ENCODE data around the gene GBX1. TPM values are rescaled to one million over a fixed set of nuclear protein-coding genes. Genes with fewer than 3 reads are reported as not detected.

The GBX1 gene
- not detected for total RNA-seq
- 1.00 TPM for polyA plus RNA-seq (2013, experiment 1 of 2)
- 0.75 TPM for polyA plus RNA-seq (2013, experiment 2 of 2)
- long read RNA-seq, experiment 1, result 0 reads
- long read RNA-seq, experiment 2, partial matches to known transcripts, result 1 of 1 reads
- long read RNA-seq, experiment 2, other reads (novel, unspliced or antisense), result 0 of 1 reads
- long read RNA-seq, experiment 3, result 0 reads
- long read RNA-seq, experiment 4, result 0 reads

DNA sequence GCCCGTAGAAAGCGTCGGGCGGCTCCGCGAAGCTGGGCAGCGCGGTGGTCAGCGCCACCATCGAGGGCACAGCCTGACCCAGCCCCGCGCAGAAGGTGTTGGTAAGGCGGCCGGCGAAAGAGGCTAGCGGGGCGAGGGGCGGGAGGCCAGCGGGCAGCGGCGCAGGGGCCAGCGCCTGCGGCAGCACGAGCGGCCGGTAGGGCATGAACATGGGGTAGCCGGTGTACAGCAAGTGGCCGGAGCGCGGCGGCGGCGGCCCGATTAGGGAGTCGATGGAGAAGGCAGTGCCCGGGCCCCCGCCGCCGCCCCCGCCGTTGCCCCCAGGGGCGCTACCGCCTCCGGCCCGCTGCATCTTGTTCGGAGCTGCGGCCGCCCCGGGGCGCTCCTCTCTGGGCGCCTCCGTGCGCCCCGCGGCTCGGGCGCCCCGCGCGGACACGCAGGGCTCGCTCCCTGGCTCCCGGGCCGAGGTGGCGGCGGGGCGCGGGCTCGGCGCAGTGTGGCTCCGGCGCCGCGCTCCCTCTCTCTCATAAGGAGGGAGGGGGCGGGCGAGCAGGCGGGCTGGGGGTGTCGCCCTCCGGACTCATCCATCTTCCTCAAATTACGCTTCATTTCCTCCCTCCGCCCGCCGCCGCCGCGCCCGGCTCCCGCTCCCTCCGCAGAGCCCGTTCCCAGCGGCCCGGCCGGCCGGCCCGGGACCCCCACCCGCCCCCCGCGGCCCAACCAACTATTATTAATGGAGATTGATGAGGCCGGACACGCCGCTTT, at the start of gene GBX1:
Gene GBX1, minus strand, starts transcription at position 498 of the 765 bp plus-strand sequence. Its CDS starts 146 bp downstream, at position 352.
- peaks cover 44% of the 10 kb centered on the region for H3K27me3 Mint-ChIP-seq (ENCODE audit: insufficient read depth)
- Histone ChIP-seq H3K27me3 (ENCODE audit: control insufficient read depth, insufficient read depth, low read length, poor library complexity, severe bottlenecking) (peaks cover 85% of the 10 kb centered on the region), H3K4me1 (ENCODE audit: control insufficient read depth, insufficient read depth, low read length) (no peaks in the 10 kb centered on the region), H3K9me3 (ENCODE audit: control insufficient read depth, low read length) (no peaks in the 10 kb centered on the region), H3K9ac (ENCODE audit: extremely low read depth, low read length, poor library complexity, severe bottlenecking) (no peak within 1 kb of the TSS), H3K36me3 (ENCODE audit: control insufficient read depth, insufficient read depth, low read length) (no peaks in the 10 kb centered on the region), H3K27ac (ENCODE audit: low read depth, low read length) (no peak within 1 kb of the TSS), H3K4me3 (ENCODE audit: low read length) (peak within 1 kb of the TSS; percentile 43)
- DNase-seq, result peak; percentile 74
- peaks cover 9% of the 10 kb centered on the region for H3K4me1 Mint-ChIP-seq
- no peaks in the 10 kb centered on the region for H3K9me3 Mint-ChIP-seq
- peak; percentile 56 for TF ChIP-seq CTCF (conservative IDR thresholded peaks at IDR 0.05)
- H3K27ac Mint-ChIP-seq, result no peak within 1 kb of the TSS
- WGBS, 2 experiments (ENCODE audit: insufficient coverage in 1 of 2, insufficient read length in 1 of 2), result 0% methylated on average over 101 of the region's 101 CpGs; no CpG with 5 or more reads in 1 of the 2 experiments
- peak within 1 kb of the TSS; percentile 42 for H3K4me3 Mint-ChIP-seq
- H3K36me3 Mint-ChIP-seq (ENCODE audit: low read depth), result no peaks in the 10 kb centered on the region

- TF ChIP-seq CTCF (conservative IDR thresholded peaks at IDR 0.05), result no peak
- Mint-ChIP-seq H3K36me3 (ENCODE audit: low read depth) (peaks cover 61% of the 10 kb centered on the region), H3K27me3 (ENCODE audit: insufficient read depth) (no peaks in the 10 kb centered on the region), H3K27ac (no peak overlapping the region), H3K4me3 (no peak overlapping the region), H3K4me1 (peaks cover 8% of the 10 kb centered on the region), H3K9me3 (no peaks in the 10 kb centered on the region)
- no peak for DNase-seq
- H3K9me3 ChIP-seq (ENCODE audit: control insufficient read depth, low read length), result no peaks in the 10 kb centered on the region
- H3K27me3 ChIP-seq (ENCODE audit: control insufficient read depth, insufficient read depth, low read length, poor library complexity, severe bottlenecking), result no peaks in the 10 kb centered on the region
- no peak overlapping the region for H3K4me3 ChIP-seq (ENCODE audit: low read length)
- 88 to 92% methylated on average over 3 to 5 of the region's 5 CpGs for WGBS, 2 experiments (ENCODE audit: insufficient coverage in 1 of 2, insufficient read length in 1 of 2)
- peaks cover 63% of the 10 kb centered on the region for H3K36me3 ChIP-seq (ENCODE audit: control insufficient read depth, insufficient read depth, low read length)
- H3K9ac ChIP-seq (ENCODE audit: extremely low read depth, low read length, poor library complexity, severe bottlenecking), result no peak overlapping the region
- no peak overlapping the region for H3K27ac ChIP-seq (ENCODE audit: low read depth, low read length)
- H3K4me1 ChIP-seq (ENCODE audit: control insufficient read depth, insufficient read depth, low read length), result no peaks in the 10 kb centered on the region
Observed at GRCh38 chr7:151215396-151215795, 47.9 kb upstream of the GBX1 start.

- no peaks in the 10 kb centered on the region for H3K27me3 ChIP-seq (ENCODE audit: control insufficient read depth, insufficient read depth, low read length, poor library complexity, severe bottlenecking)
- Mint-ChIP-seq H3K4me1 (peaks cover 15% of the 10 kb centered on the region), H3K27ac (no peak overlapping the region), H3K27me3 (ENCODE audit: insufficient read depth) (no peaks in the 10 kb centered on the region), H3K36me3 (ENCODE audit: low read depth) (peaks cover 52% of the 10 kb centered on the region), H3K4me3 (no peak overlapping the region), H3K9me3 (no peaks in the 10 kb centered on the region)
- no peak for DNase-seq
- peaks cover 53% of the 10 kb centered on the region for H3K36me3 ChIP-seq (ENCODE audit: control insufficient read depth, insufficient read depth, low read length)
- 93 to 100% methylated on average over 3 of the region's 3 CpGs for WGBS, 2 experiments (ENCODE audit: insufficient coverage in 1 of 2, insufficient read length in 1 of 2)
- H3K9me3 ChIP-seq (ENCODE audit: control insufficient read depth, low read length), result no peaks in the 10 kb centered on the region
- H3K27ac ChIP-seq (ENCODE audit: low read depth, low read length), result no peak overlapping the region
- peaks cover 8% of the 10 kb centered on the region for H3K4me1 ChIP-seq (ENCODE audit: control insufficient read depth, insufficient read depth, low read length)
- H3K4me3 ChIP-seq (ENCODE audit: low read length), result no peak overlapping the region
- TF ChIP-seq CTCF (conservative IDR thresholded peaks at IDR 0.05), result no peak
- no peak overlapping the region for H3K9ac ChIP-seq (ENCODE audit: extremely low read depth, low read length, poor library complexity, severe bottlenecking)
Observed at GRCh38 chr7:151213826-151214225, 46.3 kb upstream of the GBX1 start.

All from endodermal cell (in vitro differentiated cells).